C4-2B (cell line): ENCODE results near the gene RASAL2.

Experiments used
- CTCF ChIP-seq: fragments of 450-650 bp; conservative IDR thresholded peaks from 2 replicates; pipeline ENCODE4 v1.5.1; 2017; ENCODE audit warnings: mild to moderate bottlenecking
- ZFX ChIP-seq: fragments of 450-650 bp; IDR thresholded peaks from 2 replicates; pipeline ENCODE4 v1.6.1; 2017

GRCh38 chr1:178458203-178458602 is 364.3 kb downstream of the RASAL2 start:
- TF ChIP-seq CTCF (no peak), ZFX (no peak)
